ENCODE data around the gene EIF1. TPM values are rescaled to one million over a fixed set of nuclear protein-coding genes. Genes with fewer than 3 reads are reported as not detected.

EIF1 gene
- total and polyA plus RNA-seq, 2 of the 8 experiments (the other 6 are each of a cell fraction or from before 2014, with no cell fraction given), result 175 to 539 TPM

DNA sequence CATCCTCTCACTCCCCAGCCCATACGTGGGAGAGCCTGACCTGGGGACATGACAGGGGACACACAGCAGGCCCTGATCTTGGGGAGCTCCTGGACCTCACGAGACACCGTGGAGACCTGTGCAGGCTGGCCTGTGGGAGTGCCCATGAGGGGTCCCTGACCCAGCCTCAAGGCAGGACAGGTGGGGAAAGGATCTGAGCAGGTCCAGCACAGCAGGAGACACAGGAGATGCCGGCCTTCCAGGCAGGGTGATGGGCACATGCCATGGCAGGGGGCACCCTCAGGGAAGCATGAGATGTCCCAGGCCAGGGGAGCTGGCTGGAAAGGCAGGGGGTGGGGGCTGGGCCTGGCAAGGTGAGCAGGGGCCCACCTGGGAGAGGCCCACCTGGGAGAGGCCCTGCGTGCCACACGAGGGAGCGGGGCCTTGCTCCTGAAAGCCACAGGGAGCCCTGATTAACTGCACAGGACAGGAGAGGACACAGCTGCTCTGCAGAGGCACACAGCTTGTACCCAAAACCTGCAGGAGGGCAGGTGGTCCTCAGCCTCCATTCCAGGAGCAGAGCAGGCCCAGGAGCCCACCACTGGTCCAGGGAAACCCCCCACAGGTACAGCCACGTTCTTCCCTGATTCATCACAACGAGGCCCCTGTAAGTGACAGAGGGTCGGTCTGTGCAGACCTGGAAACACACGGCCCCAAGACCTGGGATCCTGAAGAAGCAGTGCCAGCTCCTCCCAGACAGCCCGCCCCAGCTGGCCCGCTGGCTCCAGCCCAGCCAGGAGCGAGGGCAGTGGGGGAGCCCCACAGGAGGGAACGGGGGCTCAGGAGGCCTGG lies 37.7 kb upstream of the EIF1 start:
- Histone ChIP-seq H2BK20ac (ENCODE audit: low read length) (no peak overlapping the region), H3K4me3 (ENCODE audit: extremely low read depth in 1 of 4, insufficient read depth in 2 of 4, low read depth in 3 of 4, low read length in 4 of 4) (no peak overlapping the region), H2BK12ac (ENCODE audit: low read depth, low read length) (0 out of 2 replicates have a peak overlapping the region, but pooled peaks have one; percentile 99), H3K4me2 (ENCODE audit: insufficient read depth in 1 of 2, low read depth in 2 of 2, low read length in 2 of 2) (no peak overlapping the region), H3K23me2 (ENCODE audit: low read depth, low read length) (peaks cover 17% of the 10 kb centered on the region; the same call in 1 of the 2 replicates), H3K23ac (ENCODE audit: insufficient read length) (no peak overlapping the region), H3K56ac (replicated peaks; ENCODE audit: insufficient read length, low read depth, low read length) (no peak overlapping the region), H3K27ac (ENCODE audit: low read depth, low read length) (no peak overlapping the region), H2BK15ac (ENCODE audit: low read length) (no peak overlapping the region), H4K5ac (ENCODE audit: insufficient read length, low read depth, low read length) (no peak overlapping the region), H3K18ac (ENCODE audit: extremely low read depth, low read length) (no peak overlapping the region), H3K4ac (replicated peaks; ENCODE audit: insufficient read length, low read depth, low read length) (peak overlapping the region; percentile 53), H3K4me1 (replicated peaks in 1 of 4; ENCODE audit: control insufficient read depth in 3 of 4, insufficient read depth in 4 of 4, low read length in 3 of 4) (peaks cover 0 to 19% (median 13%) of the 10 kb centered on the region in 4 experiments; a peak in 6 of 7 replicates), H3K27me3 (replicated peaks in 1 of 4; ENCODE audit: control insufficient read depth in 3 of 4, extremely low read depth in 1 of 4, insufficient read depth in 3 of 4, low read length in 3 of 4) (no peaks in the 10 kb centered on the region; a peak in 2 of 7 replicates), H4K8ac (ENCODE audit: extremely low read depth, insufficient read depth, low read length) (no peak overlapping the region), H4K91ac (replicated peaks; ENCODE audit: insufficient read length, low read length) (no peak overlapping the region), H3K36me3 (ENCODE audit: control insufficient read depth in 2 of 4, insufficient read depth in 4 of 4, low read length in 3 of 4) (no peaks in the 10 kb centered on the region), H3K9me3 (ENCODE audit: insufficient read depth in 2 of 2, low read depth in 1 of 2, low read length in 1 of 2) (no peaks in the 10 kb centered on the region), H3K79me2 (ENCODE audit: control insufficient read depth in 1 of 2, insufficient read depth in 2 of 2, low read length in 2 of 2) (no peaks in the 10 kb centered on the region), H3K9ac (replicated peaks in 1 of 4; ENCODE audit: extremely low read depth in 1 of 4, low read depth in 3 of 4, low read length in 3 of 4) (no peak overlapping the region), H2AK5ac (ENCODE audit: low read depth, low read length) (no peak overlapping the region), H3K79me1 (ENCODE audit: low read depth, low read length) (no peaks in the 10 kb centered on the region), H2BK5ac (ENCODE audit: low read depth, low read length) (no peak overlapping the region; the same call in 1 of the 2 replicates), H2AFZ (ENCODE audit: low read length) (no peak overlapping the region), H2BK120ac (replicated peaks; ENCODE audit: low read depth, low read length) (no peak overlapping the region), H4K20me1 (replicated peaks in 1 of 2; ENCODE audit: control insufficient read depth in 1 of 2, insufficient read depth in 2 of 2, low read length in 2 of 2) (peaks cover 0 to 8% of the 10 kb centered on the region in 2 experiments), H3K14ac (ENCODE audit: insufficient read length) (no peak overlapping the region)
- ChIA-PET CTCF (ENCODE audit: partially characterized antibody) (interaction anchor here (0.7 to 20.4 kb wide), 13 partner anchors 10 to 251 kb away, joined by 3 to 492 read pairs (median 17); partner anchors contain the start of gene KRT17), POLR2A (ENCODE audit: partially characterized antibody) (interaction anchor here (0.7 to 4.1 kb wide), 4 partner anchors 39 to 135 kb away, joined by 3 to 23 read pairs (median 8); partner anchors contain the start of genes EIF1, JUP and KRT19)
- FAIRE-seq (no peak), DNase-seq (ENCODE audit: low read depth in 1 of 2, low spot score in 2 of 2) (no peak)
- 85% methylated on average over 13 of the region's 15 CpGs; no CpG with 5 or more reads in 1 of the 2 experiments for WGBS, 2 experiments (ENCODE audit: extremely low coverage in 1 of 2, insufficient coverage in 1 of 2, insufficient read length in 1 of 2, insufficient replicate concordance in 2 of 2, low coverage in 1 of 2, low lambda C conversion rate in 2 of 2, missing lambda C conversion rate in 1 of 2)
- TF ChIP-seq MAFK (IDR thresholded peaks at IDR 0.05; ENCODE audit: low read depth, low read length) (no peak), EZH2 (IDR thresholded peaks at IDR 0.05; ENCODE audit: low read depth, low read length, severe bottlenecking) (no peak), SAP30 (IDR thresholded peaks at IDR 0.05; ENCODE audit: insufficient read depth, insufficient replicate concordance, low read length) (no peak), BACH1 (IDR thresholded peaks at IDR 0.05; ENCODE audit: low read length) (no peak), SP4 (IDR thresholded peaks at IDR 0.05; ENCODE audit: low read length) (no peak), CBX8 (IDR thresholded peaks at IDR 0.05; ENCODE audit: borderline replicate concordance, low read depth, low read length) (no peak), KDM1A (IDR thresholded peaks at IDR 0.05; ENCODE audit: borderline replicate concordance, low read length) (no peak), ZNF274 (IDR thresholded peaks at IDR 0.05; ENCODE audit: borderline replicate concordance, extremely low read depth, low read length) (no peak)
- TF ChIP-seq, protein P1, sequence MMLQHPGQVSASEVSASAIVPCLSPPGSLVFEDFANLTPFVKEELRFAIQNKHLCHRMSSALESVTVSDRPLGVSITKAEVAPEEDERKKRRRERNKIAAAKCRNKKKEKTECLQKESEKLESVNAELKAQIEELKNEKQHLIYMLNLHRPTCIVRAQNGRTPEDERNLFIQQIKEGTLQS (IDR thresholded peaks at IDR 0.05; ENCODE audit: insufficient read depth, low read depth, low read length), result no peak
- TF ChIP-seq, protein P2, sequence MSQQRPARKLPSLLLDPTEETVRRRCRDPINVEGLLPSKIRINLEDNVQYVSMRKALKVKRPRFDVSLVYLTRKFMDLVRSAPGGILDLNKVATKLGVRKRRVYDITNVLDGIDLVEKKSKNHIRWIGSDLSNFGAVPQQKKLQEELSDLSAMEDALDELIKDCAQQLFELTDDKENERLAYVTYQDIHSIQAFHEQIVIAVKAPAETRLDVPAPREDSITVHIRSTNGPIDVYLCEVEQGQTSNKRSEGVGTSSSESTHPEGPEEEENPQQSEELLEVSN (IDR thresholded peaks at IDR 0.05), result no peak
